ENCODE data around the gene MOB3C. TPM values are rescaled to one million over a fixed set of nuclear protein-coding genes. Genes with fewer than 3 reads are reported as not detected.
"Not testable (repeated sequence)": the region's sequence is repeated elsewhere in the genome, so short reads cannot be mapped to it uniquely, and the experiment has no call there.

The MOB3C gene
- total and polyA plus RNA-seq, 3 donors from 2014 or later = 8.3 to 16.0 (median 13.2) TPM

DNA sequence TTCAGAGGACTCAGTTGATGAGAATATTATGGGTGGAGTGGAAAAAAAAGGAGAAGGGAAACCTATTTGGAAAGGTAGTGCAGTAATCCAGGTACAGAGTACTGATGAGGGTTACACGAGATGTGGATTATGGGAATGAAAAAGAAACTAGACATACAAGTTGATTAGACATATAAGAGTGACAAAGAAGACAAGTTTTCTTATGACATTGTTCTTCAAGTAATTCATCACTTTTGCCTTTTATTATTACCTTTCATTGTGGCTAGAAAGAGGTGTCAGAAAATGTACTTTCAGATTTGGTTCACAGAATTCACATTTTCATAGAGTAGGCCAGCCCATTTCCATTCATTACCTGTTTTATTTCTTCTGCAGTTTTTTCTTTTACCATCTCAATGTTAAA lies 41.2 kb upstream of the MOB3C start:
- Histone ChIP-seq H3K4me3 (no peak overlapping the region), H3K9me3 (no peaks in the 10 kb centered on the region), H3K4me1 (no peaks in the 10 kb centered on the region), H3K27me3 (no peaks in the 10 kb centered on the region), H3K36me3 (ENCODE audit: low read depth, missing control alignments) (no peaks in the 10 kb centered on the region), H3K27ac (no peak overlapping the region)
- intact Hi-C loops (cut with DNase I; ENCODE audit: low total_unique reads) = no loop called here
- TF ChIP-seq, protein P1, sequence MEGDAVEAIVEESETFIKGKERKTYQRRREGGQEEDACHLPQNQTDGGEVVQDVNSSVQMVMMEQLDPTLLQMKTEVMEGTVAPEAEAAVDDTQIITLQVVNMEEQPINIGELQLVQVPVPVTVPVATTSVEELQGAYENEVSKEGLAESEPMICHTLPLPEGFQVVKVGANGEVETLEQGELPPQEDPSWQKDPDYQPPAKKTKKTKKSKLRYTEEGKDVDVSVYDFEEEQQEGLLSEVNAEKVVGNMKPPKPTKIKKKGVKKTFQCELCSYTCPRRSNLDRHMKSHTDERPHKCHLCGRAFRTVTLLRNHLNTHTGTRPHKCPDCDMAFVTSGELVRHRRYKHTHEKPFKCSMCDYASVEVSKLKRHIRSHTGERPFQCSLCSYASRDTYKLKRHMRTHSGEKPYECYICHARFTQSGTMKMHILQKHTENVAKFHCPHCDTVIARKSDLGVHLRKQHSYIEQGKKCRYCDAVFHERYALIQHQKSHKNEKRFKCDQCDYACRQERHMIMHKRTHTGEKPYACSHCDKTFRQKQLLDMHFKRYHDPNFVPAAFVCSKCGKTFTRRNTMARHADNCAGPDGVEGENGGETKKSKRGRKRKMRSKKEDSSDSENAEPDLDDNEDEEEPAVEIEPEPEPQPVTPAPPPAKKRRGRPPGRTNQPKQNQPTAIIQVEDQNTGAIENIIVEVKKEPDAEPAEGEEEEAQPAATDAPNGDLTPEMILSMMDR (IDR thresholded peaks at IDR 0.05) = no peak
- no peak for TF ChIP-seq POLR2A (IDR thresholded peaks at IDR 0.05)
- no peak for DNase-seq
- 93 to 94% methylated on average over 1 of the region's 1 CpG for WGBS, 2 donors

DNA sequence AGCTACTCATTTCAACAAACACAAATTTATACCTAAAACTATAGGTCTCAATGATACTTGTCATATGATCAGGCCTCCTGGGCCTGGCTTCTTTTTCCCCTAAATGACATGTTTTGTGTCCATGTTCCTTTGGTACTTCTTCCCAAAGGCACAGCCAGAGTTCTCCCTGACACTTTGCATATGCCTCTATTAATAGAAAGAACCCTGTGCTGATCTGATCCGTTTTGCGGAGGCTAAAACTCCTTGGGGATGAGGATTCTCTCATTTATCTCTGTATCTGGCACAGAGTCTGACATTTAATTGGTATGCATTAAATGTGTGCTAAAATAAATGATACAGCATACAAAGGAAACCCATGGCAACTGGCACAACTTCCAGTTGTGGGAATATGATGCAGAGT lies 40.0 kb upstream of the MOB3C start:
- Histone ChIP-seq H3K4me1 (no peaks in the 10 kb centered on the region), H3K9me3 (no peaks in the 10 kb centered on the region), H3K36me3 (ENCODE audit: low read depth, missing control alignments) (no peaks in the 10 kb centered on the region), H3K27me3 (no peaks in the 10 kb centered on the region), H3K4me3 (no peak overlapping the region), H3K27ac (no peak overlapping the region)
- intact Hi-C loops (cut with DNase I; ENCODE audit: low total_unique reads) = no loop called here
- DNase-seq = no peak
- TF ChIP-seq, protein P1 (IDR thresholded peaks at IDR 0.05) = no peak
- no peak for TF ChIP-seq POLR2A (IDR thresholded peaks at IDR 0.05)
- WGBS, 2 donors = 65 to 68% methylated on average over 2 of the region's 2 CpGs

DNA sequence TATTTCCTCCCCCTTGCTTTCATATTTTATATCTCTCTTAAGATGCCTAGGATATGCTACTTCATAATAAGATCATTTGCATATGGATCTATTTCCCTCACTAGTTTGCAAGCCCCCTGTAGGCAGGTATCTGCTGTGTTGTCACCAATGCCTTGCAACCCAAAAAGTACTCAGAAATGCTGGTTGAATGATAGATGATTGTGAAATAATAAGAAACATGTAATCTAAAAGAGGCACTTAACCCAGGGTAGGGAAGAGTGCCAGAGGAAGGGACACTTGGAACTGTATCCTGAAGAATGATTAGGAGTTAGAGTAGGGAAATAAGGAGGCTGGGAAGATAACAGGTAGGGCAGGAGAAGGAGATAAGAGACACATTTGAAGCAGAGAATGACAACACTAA lies 39.2 kb upstream of the MOB3C start:
- H3K27ac ChIP-seq = no peak overlapping the region
- intact Hi-C loops (cut with DNase I; ENCODE audit: low total_unique reads) = no loop called here

DNA sequence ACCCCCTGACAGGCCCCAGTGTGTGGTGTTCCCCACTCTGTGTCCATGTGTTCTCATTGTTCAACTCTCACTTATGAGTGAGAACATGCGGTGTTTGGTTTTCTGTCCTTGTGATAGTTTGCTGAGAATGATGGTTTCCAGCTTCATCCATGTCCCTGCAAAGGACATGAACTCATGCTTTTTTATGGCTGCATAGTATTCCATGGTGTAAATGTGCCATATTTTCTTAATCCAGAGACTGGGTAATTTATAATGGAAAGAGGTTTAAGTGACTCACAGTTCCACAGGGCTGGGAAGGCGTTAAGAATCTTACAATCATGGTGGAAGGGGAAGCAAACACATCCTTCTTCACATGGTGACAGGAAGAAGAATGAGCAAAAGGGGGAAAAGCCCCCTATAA lies 38.1 kb upstream of the MOB3C start:
- H3K4me1 ChIP-seq; H3K36me3 ChIP-seq (ENCODE audit: low read depth, missing control alignments); DNase-seq; H3K9me3 ChIP-seq; H3K4me3 ChIP-seq; H3K27me3 ChIP-seq; H3K27ac ChIP-seq; intact Hi-C loops (cut with DNase I; ENCODE audit: low total_unique reads): not testable (repeated sequence)
- WGBS, 2 donors = 95 to 98% methylated on average over 2 of the region's 2 CpGs

More for the DNA sequence above, 39.2 kb upstream of the MOB3C start:
- no peaks in the 10 kb centered on the region for H3K27me3 ChIP-seq
- no peaks in the 10 kb centered on the region for H3K36me3 ChIP-seq (ENCODE audit: low read depth, missing control alignments)
- no peaks in the 10 kb centered on the region for H3K9me3 ChIP-seq
- H3K4me3 ChIP-seq = no peak overlapping the region
- DNase-seq = no peak
- TF ChIP-seq, protein P1 (IDR thresholded peaks at IDR 0.05) = no peak
- no peak for TF ChIP-seq POLR2A (IDR thresholded peaks at IDR 0.05)
- H3K4me1 ChIP-seq = no peaks in the 10 kb centered on the region

DNA sequence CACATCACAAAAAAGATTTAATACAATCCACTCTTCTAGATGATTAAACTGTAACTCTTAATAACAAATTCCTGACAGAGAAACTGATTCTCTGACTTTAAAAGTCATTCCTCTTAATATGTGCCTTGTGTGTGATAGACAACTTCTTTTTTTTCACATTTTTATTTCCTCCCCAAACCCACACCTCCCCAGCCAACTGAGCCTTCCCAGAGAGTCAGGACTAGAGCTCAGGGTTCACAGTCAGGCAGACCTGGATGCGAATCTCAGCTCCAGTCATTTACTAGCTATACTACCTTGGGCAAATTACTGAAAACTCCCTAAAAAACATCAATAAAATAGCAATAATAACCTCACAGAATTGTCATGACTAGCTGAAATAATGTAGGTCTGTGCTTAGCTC lies 37.4 kb upstream of the MOB3C start:
- H3K9me3 ChIP-seq = no peaks in the 10 kb centered on the region
- H3K27me3 ChIP-seq = no peaks in the 10 kb centered on the region
- H3K4me1 ChIP-seq = no peaks in the 10 kb centered on the region
- no peaks in the 10 kb centered on the region for H3K36me3 ChIP-seq (ENCODE audit: low read depth, missing control alignments)
- H3K4me3 ChIP-seq = no peak overlapping the region
- DNase-seq = no peak
- TF ChIP-seq, protein P1 (IDR thresholded peaks at IDR 0.05) = no peak
- TF ChIP-seq POLR2A (IDR thresholded peaks at IDR 0.05) = no peak
- 76 to 95% methylated on average over 1 of the region's 1 CpG for WGBS, 2 donors
- H3K27ac ChIP-seq = no peak overlapping the region
- intact Hi-C loops (cut with DNase I; ENCODE audit: low total_unique reads) = no loop called here
